HEK293 (cell line): ENCODE measurements around the gene PRKG1.

ENCODE experiments used
- CTCF ChIA-PET: fragments of 350-600 bp; formaldehyde crosslinking; extraction: SDS; loops from one replicate; lab custom pipeline; 2021; ENCODE audit warnings: antibody characterized with exemption; lab: Yijun Ruan, JAX
- POLR2A ChIA-PET: fragments of 300-600 bp; formaldehyde crosslinking; extraction: SDS; loops from one replicate; lab custom pipeline; 2020; ENCODE audit warnings: antibody characterized with exemption, inconsistent platforms; lab: Yijun Ruan, JAX
- H3K27ac ChIP-seq: fragments of 200-500 bp; sonication (Bioruptor generic); 2 replicates; pipeline ENCODE4 v1.5.1; 2014; ENCODE audit warnings: low read depth, low read length, control low read depth, inconsistent platforms; ENCODE audit errors: extremely low read depth
- H3K36me3 ChIP-seq, 2 experiments: fragments of 200-500 bp in 1 of 2; sonication (Bioruptor generic) in 1 of 2; 1 replicate in 1 of 2; 2 replicates in 1 of 2; pipeline ENCODE4 v1.5.1; 2014 to 2017; ENCODE audit warnings: inconsistent platforms in 2 of 2, low read length in 2 of 2; ENCODE audit not compliant: control insufficient read depth in 2 of 2, insufficient read depth in 1 of 2
- H3K4me1 ChIP-seq: fragments of 200-500 bp; sonication (Bioruptor generic); 2 replicates; pipeline ENCODE4 v1.5.1; 2014; ENCODE audit warnings: mild to moderate bottlenecking, low read length, inconsistent platforms; ENCODE audit not compliant: control insufficient read depth, insufficient read depth
- H3K4me3 ChIP-seq: 2 replicates; pipeline ENCODE4 v1.5.1; 2011; ENCODE audit warnings: low read depth, mild to moderate bottlenecking, control low read depth, low read length, moderate library complexity
- H3K9me3 ChIP-seq: fragments of 200-500 bp; sonication (Bioruptor generic); 2 replicates; pipeline ENCODE4 v1.5.1; 2014; ENCODE audit warnings: low read depth, low read length, inconsistent platforms; ENCODE audit not compliant: control insufficient read depth, insufficient read depth
- MYNN ChIP-seq: fragments of 450-650 bp; formaldehyde crosslinking; IDR thresholded peaks from 2 replicates; pipeline ENCODE4 v1.5.1; 2016; ENCODE audit warnings: missing biosample characterization, missing genetic modification characterization, borderline replicate concordance
- PATZ1 ChIP-seq: fragments of 450-650 bp; formaldehyde crosslinking; IDR thresholded peaks from 2 replicates; pipeline ENCODE4 v1.5.1; 2016; ENCODE audit warnings: missing biosample characterization, missing genetic modification characterization
- SCRT1 ChIP-seq: fragments of 450-650 bp; formaldehyde crosslinking; IDR thresholded peaks from 2 replicates; pipeline ENCODE4 v1.5.1; 2016; ENCODE audit warnings: missing biosample characterization, missing genetic modification characterization, borderline replicate concordance
- SP7 ChIP-seq: fragments of 450-650 bp; formaldehyde crosslinking; IDR thresholded peaks from 2 replicates; pipeline ENCODE4 v1.5.1; 2016; ENCODE audit warnings: missing biosample characterization, missing genetic modification characterization
- ZFHX2 ChIP-seq: fragments of 450-650 bp; formaldehyde crosslinking; conservative IDR thresholded peaks from 2 replicates; pipeline ENCODE4 v1.5.1; 2016; ENCODE audit warnings: missing biosample characterization, missing genetic modification characterization
- ZNF132 ChIP-seq: fragments of 450-650 bp; formaldehyde crosslinking; IDR thresholded peaks from 2 replicates; pipeline ENCODE4 v1.5.1; 2017; ENCODE audit warnings: missing biosample characterization, missing genetic modification characterization, borderline replicate concordance
- ZNF169 ChIP-seq: fragments of 450-650 bp; formaldehyde crosslinking; IDR thresholded peaks from 2 replicates; pipeline ENCODE4 v1.5.1; 2016; ENCODE audit warnings: missing biosample characterization, missing genetic modification characterization
- ZNF19 ChIP-seq: fragments of 450-650 bp; formaldehyde crosslinking; IDR thresholded peaks from 2 replicates; pipeline ENCODE4; 2016; ENCODE audit warnings: missing biosample characterization, missing genetic modification characterization, low read depth
- ZNF2 ChIP-seq: fragments of 450-650 bp; formaldehyde crosslinking; IDR thresholded peaks from 2 replicates; pipeline ENCODE4 v1.5.1; 2016; ENCODE audit warnings: missing biosample characterization, missing genetic modification characterization
- ZNF26 ChIP-seq: fragments of 450-650 bp; formaldehyde crosslinking; IDR thresholded peaks from 2 replicates; pipeline ENCODE4 v1.5.1; 2016; ENCODE audit warnings: missing biosample characterization, missing genetic modification characterization
- ZNF292 ChIP-seq: fragments of 450-650 bp; formaldehyde crosslinking; IDR thresholded peaks from 2 replicates; pipeline ENCODE4 v1.5.1; 2016; ENCODE audit warnings: low read depth, missing biosample characterization, missing genetic modification characterization, borderline replicate concordance
- ZNF354C ChIP-seq: fragments of 450-650 bp; formaldehyde crosslinking; IDR thresholded peaks from 2 replicates; pipeline ENCODE4 v1.5.1; 2016; ENCODE audit warnings: missing biosample characterization, missing genetic modification characterization, low read depth, borderline replicate concordance
- ZNF394 ChIP-seq: fragments of 450-650 bp; formaldehyde crosslinking; IDR thresholded peaks from 2 replicates; pipeline ENCODE4 v1.5.1; 2016; ENCODE audit warnings: missing biosample characterization, missing genetic modification characterization, mild to moderate bottlenecking, moderate library complexity, borderline replicate concordance
- ZNF416 ChIP-seq: fragments of 450-650 bp; formaldehyde crosslinking; IDR thresholded peaks from 2 replicates; pipeline ENCODE4 v1.5.1; 2016; ENCODE audit warnings: missing biosample characterization, missing genetic modification characterization
- ZNF629 ChIP-seq: fragments of 450-650 bp; formaldehyde crosslinking; IDR thresholded peaks from 2 replicates; pipeline ENCODE4 v1.5.1; 2017; ENCODE audit warnings: missing biosample characterization, missing genetic modification characterization
- ZNF777 ChIP-seq: fragments of 450-650 bp; formaldehyde crosslinking; IDR thresholded peaks from 2 replicates; pipeline ENCODE4 v1.5.1; 2017; ENCODE audit warnings: missing biosample characterization, missing genetic modification characterization, borderline replicate concordance
- ZSCAN23 ChIP-seq: fragments of 450-650 bp; formaldehyde crosslinking; IDR thresholded peaks from 2 replicates; pipeline ENCODE4 v1.5.1; 2016; ENCODE audit warnings: missing biosample characterization, missing genetic modification characterization
- TF ChIP-seq, protein P1 (sequence below): fragments of 450-650 bp; formaldehyde crosslinking; IDR thresholded peaks from 2 replicates; pipeline ENCODE4 v1.5.1; 2017; ENCODE audit warnings: missing biosample characterization, missing genetic modification characterization
- TF ChIP-seq, protein P2 (sequence below): fragments of 450-650 bp; formaldehyde crosslinking; IDR thresholded peaks from 2 replicates; pipeline ENCODE4 v1.5.1; 2016; ENCODE audit warnings: missing biosample characterization, missing genetic modification characterization

The PRKG1 gene

GRCh38 chr10:52257692-52258075 lies 1183.4 kb downstream of the PRKG1 start:
- POLR2A ChIA-PET = no interaction called here
- Histone ChIP-seq H3K27ac (no peak overlapping the region), H3K4me3 (no peak overlapping the region), H3K36me3 (no peaks in the 10 kb centered on the region), H3K4me1 (no peaks in the 10 kb centered on the region), H3K9me3 (no peaks in the 10 kb centered on the region)
- TF ChIP-seq ZNF416 (tag by site-specific recombination) (no peak), ZNF354C (tag by site-specific recombination) (no peak)
- CTCF ChIA-PET = interaction anchor here (1.6 kb wide), 1 partner anchor 50 kb away, joined by 3 read pairs; no protein-coding TSS in a partner anchor

GRCh38 chr10:52258799-52259425 lies 1184.6 kb downstream of the PRKG1 start:
- TF ChIP-seq ZNF629 (tag by site-specific recombination) (no peak), ZNF132 (tag by site-specific recombination) (no peak), ZFHX2 (no peak), ZNF26 (tag by site-specific recombination) (no peak), MYNN (tag by site-specific recombination) (no peak), ZNF169 (tag by site-specific recombination) (no peak), SP7 (tag by site-specific recombination) (no peak), PATZ1 (tag by site-specific recombination) (no peak), ZNF777 (tag by site-specific recombination) (no peak), ZNF2 (tag by site-specific recombination) (no peak), ZNF292 (no peak), SCRT1 (tag by site-specific recombination) (no peak), ZSCAN23 (no peak), ZNF394 (tag by site-specific recombination) (no peak), ZNF19 (tag by site-specific recombination) (no peak)
- TF ChIP-seq, protein P1, sequence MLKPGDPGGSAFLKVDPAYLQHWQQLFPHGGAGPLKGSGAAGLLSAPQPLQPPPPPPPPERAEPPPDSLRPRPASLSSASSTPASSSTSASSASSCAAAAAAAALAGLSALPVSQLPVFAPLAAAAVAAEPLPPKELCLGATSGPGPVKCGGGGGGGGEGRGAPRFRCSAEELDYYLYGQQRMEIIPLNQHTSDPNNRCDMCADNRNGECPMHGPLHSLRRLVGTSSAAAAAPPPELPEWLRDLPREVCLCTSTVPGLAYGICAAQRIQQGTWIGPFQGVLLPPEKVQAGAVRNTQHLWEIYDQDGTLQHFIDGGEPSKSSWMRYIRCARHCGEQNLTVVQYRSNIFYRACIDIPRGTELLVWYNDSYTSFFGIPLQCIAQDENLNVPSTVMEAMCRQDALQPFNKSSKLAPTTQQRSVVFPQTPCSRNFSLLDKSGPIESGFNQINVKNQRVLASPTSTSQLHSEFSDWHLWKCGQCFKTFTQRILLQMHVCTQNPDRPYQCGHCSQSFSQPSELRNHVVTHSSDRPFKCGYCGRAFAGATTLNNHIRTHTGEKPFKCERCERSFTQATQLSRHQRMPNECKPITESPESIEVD (tag by site-specific recombination) = no peak
- TF ChIP-seq, protein P2, sequence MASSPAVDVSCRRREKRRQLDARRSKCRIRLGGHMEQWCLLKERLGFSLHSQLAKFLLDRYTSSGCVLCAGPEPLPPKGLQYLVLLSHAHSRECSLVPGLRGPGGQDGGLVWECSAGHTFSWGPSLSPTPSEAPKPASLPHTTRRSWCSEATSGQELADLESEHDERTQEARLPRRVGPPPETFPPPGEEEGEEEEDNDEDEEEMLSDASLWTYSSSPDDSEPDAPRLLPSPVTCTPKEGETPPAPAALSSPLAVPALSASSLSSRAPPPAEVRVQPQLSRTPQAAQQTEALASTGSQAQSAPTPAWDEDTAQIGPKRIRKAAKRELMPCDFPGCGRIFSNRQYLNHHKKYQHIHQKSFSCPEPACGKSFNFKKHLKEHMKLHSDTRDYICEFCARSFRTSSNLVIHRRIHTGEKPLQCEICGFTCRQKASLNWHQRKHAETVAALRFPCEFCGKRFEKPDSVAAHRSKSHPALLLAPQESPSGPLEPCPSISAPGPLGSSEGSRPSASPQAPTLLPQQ (tag by site-specific recombination) = no peak
- Histone ChIP-seq H3K4me3 (no peak overlapping the region), H3K9me3 (no peaks in the 10 kb centered on the region), H3K36me3 (no peaks in the 10 kb centered on the region), H3K4me1 (no peaks in the 10 kb centered on the region), H3K27ac (no peak overlapping the region)
- ChIA-PET CTCF (no interaction called here), POLR2A (no interaction called here)
